H1 (cell line): Measurements from ENCODE around the gene COL27A1. TPM values are rescaled to one million over a fixed set of nuclear protein-coding genes. Genes with fewer than 3 reads are reported as not detected.

Experiments
- FOSL1 ChIP-seq: IDR thresholded peaks from 2 replicates; pipeline ENCODE4 v1.6.1; 2011; ENCODE audit warnings: mild to moderate bottlenecking, low read depth, low read length, moderate library complexity; ENCODE audit not compliant: insufficient read depth
- RBBP5 ChIP-seq: IDR thresholded peaks from 2 replicates; pipeline ENCODE4 v1.7.1; 2012; ENCODE audit warnings: low read depth, mild to moderate bottlenecking, inconsistent platforms, low read length, moderate library complexity, borderline replicate concordance
- SRF ChIP-seq: IDR thresholded peaks from 2 replicates; pipeline ENCODE4 v1.6.1; 2011; ENCODE audit warnings: mild to moderate bottlenecking, low read depth, low read length, moderate library complexity
- polyA plus RNA-seq, 7 experiments: library from polyadenylated mRNA; depleted of rRNA in 3 of 7; stranded (reverse) in 5 of 7; unstranded in 2 of 7; fragments of >200 nt in 5 of 7; fragments of 200-250 nt in 2 of 7; gene quantifications; 1 replicate in 5 of 7; 2 replicates in 1 of 7; 4 replicates in 1 of 7; pipeline versions ENCODE4 v1.2.1 to v1.2.3, GENCODE V29; 2011 to 2013; ENCODE audit warnings: missing spikeins in 2 of 7, mixed read lengths in 2 of 7
- total RNA-seq: library from RNA; stranded (reverse); fragmentation: NEBNext Ultra II Directional; extraction: Animal tissue kit (Norgen Biotek cat#: 25700); gene quantifications from 2 replicates; pipeline ENCODE4 v1.2.1, GENCODE V29; 2021

Gene COL27A1
- total and polyA plus RNA-seq, 2 of the 8 experiments (the other 6 are each of a cell fraction or from before 2014, with no cell fraction given), result 15.1 to 22.8 TPM

DNA sequence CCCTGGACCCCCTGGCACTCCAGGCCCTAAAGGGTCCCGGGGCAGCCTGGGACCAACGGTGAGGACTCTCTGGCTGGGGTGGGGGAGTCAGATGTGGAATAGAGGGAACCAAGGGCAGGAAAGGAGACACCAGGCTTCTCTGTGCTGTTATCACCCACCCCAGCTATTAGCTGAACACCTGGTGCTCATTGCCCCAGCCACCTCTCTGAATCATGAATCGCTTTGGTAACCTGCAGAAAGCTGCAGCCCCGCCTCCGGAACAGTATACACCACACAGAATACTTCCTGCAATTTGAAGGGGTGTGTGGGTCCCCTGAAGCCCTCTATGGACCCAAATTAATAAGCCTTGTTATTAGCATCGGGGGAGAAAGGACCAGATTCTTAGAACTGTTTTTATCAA, 127.2 kb downstream of the COL27A1 start (continued):
- TF ChIP-seq SRF (no peak), FOSL1 (no peak), RBBP5 (no peak)
